GM12872 (cell line): Measurements from ENCODE around the gene FNDC3B.

Source experiments
- TF ChIP-seq, protein P1 (sequence below): IDR thresholded peaks from 3 replicates; pipeline ENCODE4 v1.5.1; 2011; ENCODE audit warnings: low read depth, mild to moderate bottlenecking, low read length, moderate library complexity; ENCODE audit not compliant: insufficient read depth

Gene FNDC3B

DNA sequence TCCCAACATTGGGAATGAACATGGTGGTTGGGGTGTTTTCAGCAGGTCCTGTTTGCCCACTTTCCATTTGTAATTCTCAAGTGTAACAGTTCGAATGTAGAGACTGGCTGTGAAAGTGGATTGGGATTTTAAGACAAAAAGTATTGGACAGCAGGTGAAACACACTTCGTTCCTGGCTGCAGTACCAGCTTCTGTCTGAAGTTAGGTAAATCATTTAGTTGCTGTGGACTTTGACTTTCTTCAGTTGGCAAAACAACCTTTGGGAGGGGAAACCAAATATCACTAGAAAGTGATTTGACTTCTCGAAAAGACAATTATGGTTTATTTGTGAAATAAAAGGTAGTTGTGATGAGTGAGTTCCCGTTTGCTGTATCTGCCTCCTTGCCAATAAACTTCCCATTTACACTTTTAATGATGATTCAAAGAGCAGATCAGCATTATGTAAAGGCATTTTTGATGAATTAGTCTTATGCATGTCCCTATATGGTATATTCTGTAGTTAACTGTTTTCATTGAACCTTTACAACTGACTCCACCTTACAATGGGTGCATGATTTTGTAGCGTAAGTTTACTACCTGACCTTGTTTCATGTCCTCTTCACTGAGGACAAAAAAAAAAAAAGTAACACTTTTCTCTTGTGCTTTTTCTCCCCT is 34.0 kb downstream of the FNDC3B start:
- TF ChIP-seq, protein P1, sequence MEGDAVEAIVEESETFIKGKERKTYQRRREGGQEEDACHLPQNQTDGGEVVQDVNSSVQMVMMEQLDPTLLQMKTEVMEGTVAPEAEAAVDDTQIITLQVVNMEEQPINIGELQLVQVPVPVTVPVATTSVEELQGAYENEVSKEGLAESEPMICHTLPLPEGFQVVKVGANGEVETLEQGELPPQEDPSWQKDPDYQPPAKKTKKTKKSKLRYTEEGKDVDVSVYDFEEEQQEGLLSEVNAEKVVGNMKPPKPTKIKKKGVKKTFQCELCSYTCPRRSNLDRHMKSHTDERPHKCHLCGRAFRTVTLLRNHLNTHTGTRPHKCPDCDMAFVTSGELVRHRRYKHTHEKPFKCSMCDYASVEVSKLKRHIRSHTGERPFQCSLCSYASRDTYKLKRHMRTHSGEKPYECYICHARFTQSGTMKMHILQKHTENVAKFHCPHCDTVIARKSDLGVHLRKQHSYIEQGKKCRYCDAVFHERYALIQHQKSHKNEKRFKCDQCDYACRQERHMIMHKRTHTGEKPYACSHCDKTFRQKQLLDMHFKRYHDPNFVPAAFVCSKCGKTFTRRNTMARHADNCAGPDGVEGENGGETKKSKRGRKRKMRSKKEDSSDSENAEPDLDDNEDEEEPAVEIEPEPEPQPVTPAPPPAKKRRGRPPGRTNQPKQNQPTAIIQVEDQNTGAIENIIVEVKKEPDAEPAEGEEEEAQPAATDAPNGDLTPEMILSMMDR = no peak

DNA sequence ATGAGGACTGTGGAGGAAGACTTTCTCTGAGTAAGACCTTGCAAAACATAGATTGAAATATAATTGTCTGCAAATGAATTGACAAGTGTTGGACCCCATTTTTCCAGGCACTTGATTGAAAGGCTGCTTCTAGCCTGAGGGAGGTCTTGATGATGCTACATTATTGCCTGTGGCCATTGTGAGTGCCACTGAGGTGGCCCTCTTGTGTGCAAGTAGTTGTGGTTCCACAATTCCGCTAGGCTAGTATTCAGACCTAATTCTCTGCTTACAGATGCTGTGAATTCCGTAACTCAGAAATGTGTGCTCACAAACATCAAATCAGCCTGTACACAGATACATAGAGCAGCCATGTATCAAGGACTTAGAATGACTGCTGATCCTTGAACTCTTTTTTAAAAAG is 34.7 kb downstream of the FNDC3B start:
- TF ChIP-seq, protein P1 = no peak

DNA sequence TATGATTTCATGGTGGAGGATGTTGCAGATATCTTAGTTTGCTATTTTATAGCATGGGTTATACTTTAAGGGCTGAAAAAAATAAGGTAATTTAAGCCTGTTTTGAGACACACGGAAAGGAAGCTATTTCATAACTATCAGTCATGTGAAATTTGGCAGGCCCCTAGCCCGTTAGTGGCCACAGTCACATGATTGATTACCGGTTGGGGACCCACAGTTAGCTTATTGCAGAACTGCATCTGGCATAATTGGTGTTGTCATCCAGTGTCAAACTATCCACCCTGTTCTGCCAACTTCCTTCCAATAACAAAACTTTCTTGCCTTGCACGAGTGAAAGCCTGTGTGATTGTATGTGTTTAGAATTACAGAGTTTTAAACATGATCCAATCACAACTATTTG is 35.2 kb downstream of the FNDC3B start:
- TF ChIP-seq, protein P1 = no peak

DNA sequence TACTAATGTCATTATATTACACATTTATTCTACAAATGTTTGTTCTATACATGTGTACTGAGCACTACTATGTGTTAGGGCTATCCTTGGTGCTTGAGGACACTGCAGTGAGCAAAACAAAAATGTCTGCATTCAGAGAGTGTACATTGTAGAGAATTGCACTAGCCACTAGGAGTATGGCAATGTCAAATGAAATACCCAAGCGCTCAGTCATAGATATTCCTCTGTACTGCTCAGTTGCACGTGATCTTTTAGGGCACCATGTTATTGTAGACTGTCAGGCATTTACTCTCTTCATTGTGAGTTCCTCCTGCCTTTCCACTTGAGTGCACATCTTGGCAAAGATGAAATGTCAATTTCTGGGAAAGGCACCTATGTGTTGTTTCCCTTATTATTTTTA is 36.8 kb downstream of the FNDC3B start:
- TF ChIP-seq, protein P1 = no peak

DNA sequence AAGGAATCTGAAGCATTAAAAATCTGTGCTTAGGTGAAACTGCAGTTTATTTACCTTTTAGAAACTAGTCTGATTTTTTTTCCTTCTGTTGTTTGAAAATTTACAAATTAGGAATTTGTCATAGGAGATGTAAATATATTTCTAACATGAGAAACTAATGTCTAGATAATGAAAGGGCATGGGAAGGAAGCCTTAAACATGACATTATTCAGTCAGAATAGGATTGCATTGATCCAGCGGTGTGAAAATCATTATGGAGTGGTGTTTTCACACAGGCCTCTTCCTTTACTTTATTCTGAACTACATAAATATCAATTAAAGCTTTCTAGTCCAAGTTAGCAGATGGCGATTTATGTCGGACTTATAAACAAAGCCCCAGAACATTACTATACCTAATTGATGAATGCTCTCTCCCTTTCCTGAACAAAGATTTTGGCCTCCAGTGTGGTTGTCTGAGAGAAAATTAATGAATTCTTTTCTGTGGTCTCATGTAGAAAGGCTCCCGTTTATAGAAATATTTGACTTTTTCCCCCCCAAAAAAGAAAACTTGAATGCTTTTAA is 37.9 kb downstream of the FNDC3B start:
- TF ChIP-seq, protein P1 = no peak

DNA sequence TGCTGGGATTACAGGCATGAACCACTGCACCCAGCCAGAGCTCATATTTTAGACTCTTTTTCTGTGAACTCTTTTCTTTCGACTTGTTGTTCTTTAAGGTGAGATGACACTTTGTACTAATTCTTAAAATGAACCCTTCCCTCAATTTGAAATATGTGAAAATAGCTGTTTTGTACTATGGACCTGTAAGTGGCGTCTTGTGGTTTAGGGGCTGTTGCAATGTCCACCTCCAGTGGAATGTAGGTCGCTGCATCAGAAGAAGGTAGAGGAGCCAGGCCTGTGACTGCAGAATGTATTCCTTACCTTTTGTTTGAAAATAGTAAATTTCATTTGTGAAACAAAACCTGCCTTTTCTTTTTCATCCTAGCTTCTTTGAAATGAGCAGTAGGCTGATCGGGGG is 38.9 kb downstream of the FNDC3B start:
- TF ChIP-seq, protein P1 = no peak

DNA sequence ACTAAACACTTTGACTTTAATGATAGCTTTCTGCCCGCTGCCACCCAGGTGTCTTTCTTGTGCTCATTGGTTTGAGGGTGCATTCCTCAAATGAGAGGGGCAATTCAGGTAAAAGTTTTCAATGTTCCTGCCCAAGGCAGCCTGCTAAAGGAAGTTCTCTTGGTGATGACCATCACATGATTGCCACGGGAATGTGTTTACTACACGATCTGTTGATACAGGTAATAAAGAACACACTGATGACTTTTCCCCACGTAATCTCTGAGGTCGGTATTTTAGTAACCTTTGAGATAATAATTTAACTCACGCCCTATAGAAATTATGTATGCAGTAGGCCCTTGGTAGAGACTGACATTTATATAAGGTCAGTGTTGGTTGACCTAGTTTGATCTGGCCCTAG is 39.3 kb downstream of the FNDC3B start:
- TF ChIP-seq, protein P1 = no peak
